Keratinocyte (primary cell): ENCODE measurements around the gene CREB5. TPM values are rescaled to one million over a fixed set of nuclear protein-coding genes. Genes with fewer than 3 reads are reported as not detected.

ENCODE experiments used
- DNase-seq: peaks from one replicate; pipeline ENCODE4 v3.0.0-alpha.2; 2011; ENCODE audit warnings: low read depth, missing footprints, low spot score
- FAIRE-seq: peaks from 2 replicates; lab custom pipeline; 2011; peaks lifted over from hg19 to GRCh38; lab: Jason Lieb, UNC
- H2AFZ ChIP-seq: 2 replicates; pipeline ENCODE4 v1.6.0; 2012; ENCODE audit warnings: low read length, control low read depth, inconsistent platforms; ENCODE audit not compliant: control insufficient read depth
- H3K27ac ChIP-seq: 2 replicates; pipeline ENCODE4 v1.5.1; 2011; ENCODE audit warnings: low read length; ENCODE audit not compliant: control insufficient read depth, insufficient read depth
- H3K27me3 ChIP-seq: 3 replicates; pipeline ENCODE4 v1.6.0; 2011; ENCODE audit warnings: low read length; ENCODE audit not compliant: control insufficient read depth, insufficient read depth; ENCODE audit errors: extremely low read depth
- H3K36me3 ChIP-seq, 2 experiments: 2 replicates in 1 of 2; 3 replicates in 1 of 2; pipeline ENCODE4 v1.5.1; 2011; ENCODE audit warnings: low read length in 2 of 2, mild to moderate bottlenecking in 1 of 2; ENCODE audit not compliant: control insufficient read depth in 2 of 2, insufficient read depth in 2 of 2; ENCODE audit errors: extremely low read depth in 1 of 2
- H3K4me1 ChIP-seq: 3 replicates; pipeline ENCODE4 v1.5.1; 2011; ENCODE audit warnings: low read length; ENCODE audit not compliant: control insufficient read depth, insufficient read depth; ENCODE audit errors: extremely low read depth
- H3K4me2 ChIP-seq: 3 replicates; pipeline ENCODE4 v1.6.0; 2011; ENCODE audit warnings: low read depth, low read length; ENCODE audit not compliant: control insufficient read depth, insufficient read depth; ENCODE audit errors: extremely low read depth
- H3K4me3 ChIP-seq, 3 experiments: fragments of 200-600 bp in 1 of 3; sonication (generic) in 1 of 3; 2 replicates in 2 of 3; 3 replicates in 1 of 3; pipeline ENCODE4 v1.5.1; 2011 to 2016; ENCODE audit warnings: low read length in 3 of 3, mild to moderate bottlenecking in 3 of 3, control low read depth in 2 of 3, inconsistent platforms in 1 of 3, low read depth in 1 of 3, mixed read lengths in 1 of 3, mixed run types in 1 of 3, moderate library complexity in 1 of 3; ENCODE audit not compliant: control insufficient read depth in 2 of 3, insufficient read depth in 2 of 3; ENCODE audit errors: extremely low read depth in 1 of 3
- H3K79me2 ChIP-seq: 2 replicates; pipeline ENCODE4 v1.6.0; 2012; ENCODE audit warnings: low read length; ENCODE audit not compliant: control insufficient read depth, insufficient read depth
- H3K9ac ChIP-seq: 3 replicates; pipeline ENCODE4 v1.6.0; 2011; ENCODE audit warnings: low read length; ENCODE audit not compliant: control insufficient read depth, insufficient read depth; ENCODE audit errors: extremely low read depth
- H3K9me1 ChIP-seq: 3 replicates; pipeline ENCODE4 v1.6.0; 2011; ENCODE audit warnings: low read length; ENCODE audit not compliant: control insufficient read depth, insufficient read depth; ENCODE audit errors: extremely low read depth
- H3K9me3 ChIP-seq: 2 replicates; pipeline ENCODE4 v1.5.1; 2012; ENCODE audit warnings: low read depth, low read length; ENCODE audit not compliant: control insufficient read depth
- H4K20me1 ChIP-seq: 3 replicates; pipeline ENCODE4 v1.6.0; 2011; ENCODE audit warnings: low read length; ENCODE audit not compliant: control insufficient read depth, insufficient read depth; ENCODE audit errors: extremely low read depth
- CTCF ChIP-seq, 3 experiments: IDR thresholded peaks in 1 of 3; conservative IDR thresholded peaks in 1 of 3; optimal IDR thresholded peaks in 1 of 3; 2 replicates in 2 of 3; 3 replicates in 1 of 3; pipeline versions ENCODE3 to v1.5.1; 2011; ENCODE audit warnings: low read length in 3 of 3, mild to moderate bottlenecking in 3 of 3, moderate library complexity in 2 of 3, control low read depth in 1 of 3, inconsistent platforms in 1 of 3; ENCODE audit not compliant: insufficient read depth in 2 of 3; ENCODE audit errors: extremely low read depth in 1 of 3
- EZH2 ChIP-seq: IDR thresholded peaks from one replicate; pipeline ENCODE4 v1.6.1; 2012; ENCODE audit warnings: inconsistent platforms, mild to moderate bottlenecking, low read length, moderate library complexity
- dilution Hi-C: fragments of 300-500 bp; cut with MboI; formaldehyde crosslinking; loops from one replicate; pipeline ENCODE4 v1.7.0; 2020; ENCODE audit warnings: low sequenced_read_pairs; ENCODE audit not compliant: extremely low pct_ligation_motif_present
- polyA plus RNA-seq, 5 experiments: library from polyadenylated mRNA; depleted of rRNA in 3 of 5; stranded (reverse) in 3 of 5; stranded (forward) in 1 of 5; unstranded in 1 of 5; fragments of >200 nt; gene quantifications; 1 replicate in 1 of 5; 2 replicates in 3 of 5; 3 replicates in 1 of 5; pipeline versions ENCODE4 v1.2.1 to v1.2.3, GENCODE V29; 2011 to 2012; ENCODE audit warnings: missing spikeins in 2 of 5, low read depth in 1 of 5, low replicate concordance in 1 of 5

CREB5 gene
- polyA plus RNA-seq, 1 donor (not counting 4 experiments of a cell fraction or from before 2014, with no cell fraction given), result 7.9 TPM

GRCh38 chr7:28668085-28668484, 255.8 kb downstream of the CREB5 start:
- no peak for FAIRE-seq

DNA sequence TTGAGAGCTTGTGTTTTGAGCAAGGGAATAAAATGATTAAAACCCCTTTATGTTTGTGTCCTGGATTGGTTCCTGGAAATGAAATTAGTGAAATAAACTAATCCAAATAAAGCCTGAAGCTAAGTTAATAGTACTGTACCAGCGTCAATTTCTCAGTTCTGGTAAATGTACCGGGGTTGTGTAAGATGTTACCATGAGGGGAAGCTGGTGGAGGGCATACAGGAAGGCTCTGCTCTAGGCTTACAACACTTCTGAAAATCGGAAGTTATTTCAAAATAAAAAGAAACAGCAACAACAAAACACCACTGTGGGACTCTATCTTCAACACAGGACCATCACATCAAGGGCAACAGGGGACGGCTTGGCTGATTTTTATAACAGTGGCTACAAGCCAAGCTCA, 257.0 kb downstream of the CREB5 start:
- H3K9me3 ChIP-seq, result no peaks in the 10 kb centered on the region

More at GRCh38 chr7:28668085-28668484, 255.8 kb downstream of the CREB5 start:
- Histone ChIP-seq H2AFZ (no peak overlapping the region), H3K27me3 (no peaks in the 10 kb centered on the region), H3K36me3 (no peaks in the 10 kb centered on the region), H3K9ac (no peak overlapping the region), H3K4me2 (no peak overlapping the region), H3K4me1 (peaks cover 20% of the 10 kb centered on the region), H3K79me2 (no peaks in the 10 kb centered on the region), H4K20me1 (no peaks in the 10 kb centered on the region), H3K9me1 (no peaks in the 10 kb centered on the region), H3K9me3 (no peaks in the 10 kb centered on the region), H3K4me3 (no peak overlapping the region), H3K27ac (no peak overlapping the region)
- dilution Hi-C loops, result no loop called here
- DNase-seq, result no peak
- TF ChIP-seq CTCF (optimal IDR thresholded peaks at IDR 0.05 in 1 of 3, IDR thresholded peaks at IDR 0.05 in 1 of 3, conservative IDR thresholded peaks at IDR 0.05 in 1 of 3; ENCODE audit: extremely low read depth in 1 of 3, insufficient read depth in 2 of 3, low read length in 3 of 3) (no peak), EZH2 (no peak)

More for the DNA sequence above, 257.0 kb downstream of the CREB5 start:
- no peak for TF ChIP-seq EZH2
- no peak for TF ChIP-seq CTCF (optimal IDR thresholded peaks at IDR 0.05 in 1 of 3, IDR thresholded peaks at IDR 0.05 in 1 of 3, conservative IDR thresholded peaks at IDR 0.05 in 1 of 3; ENCODE audit: extremely low read depth in 1 of 3, insufficient read depth in 2 of 3, low read length in 3 of 3)
- Histone ChIP-seq H3K79me2 (no peaks in the 10 kb centered on the region), H2AFZ (no peak overlapping the region), H3K4me1 (peaks cover 24% of the 10 kb centered on the region), H3K9ac (no peak overlapping the region), H3K4me3 (no peak overlapping the region), H3K4me2 (no peak overlapping the region), H4K20me1 (no peaks in the 10 kb centered on the region), H3K27ac (no peak overlapping the region), H3K27me3 (no peaks in the 10 kb centered on the region), H3K9me1 (no peaks in the 10 kb centered on the region), H3K36me3 (no peaks in the 10 kb centered on the region)
- no peak for FAIRE-seq
- no peak for DNase-seq
- dilution Hi-C loops, result no loop called here
